Astrocyte (in vitro differentiated cells and primary cell): ENCODE measurements around the gene PLEKHG4. TPM values are rescaled to one million over a fixed set of nuclear protein-coding genes. Genes with fewer than 3 reads are reported as not detected.

ENCODE experiments used
- DNase-seq: peaks from one replicate; pipeline ENCODE4 v3.0.0-alpha.2; 2010; ENCODE audit warnings: low read depth
- FAIRE-seq: peaks from 2 replicates; lab custom pipeline; 2011; peaks lifted over from hg19 to GRCh38; lab: Jason Lieb, UNC
- H2AFZ ChIP-seq: 2 replicates; pipeline ENCODE4 v1.6.0; 2012; ENCODE audit warnings: low read depth, low read length, inconsistent platforms
- H3K27ac ChIP-seq: 2 replicates; pipeline ENCODE4 v1.5.1; 2011; ENCODE audit warnings: low read depth, low read length, inconsistent platforms
- H3K27me3 ChIP-seq: 2 replicates; pipeline ENCODE4 v1.6.0; 2011; ENCODE audit warnings: low read length, inconsistent platforms; ENCODE audit not compliant: insufficient read depth
- H3K36me3 ChIP-seq: 2 replicates; pipeline ENCODE4 v1.5.1; 2011; ENCODE audit warnings: low read length, inconsistent platforms; ENCODE audit not compliant: insufficient read depth
- H3K4me1 ChIP-seq: 2 replicates; pipeline ENCODE4 v1.5.1; 2011; ENCODE audit warnings: low read length, inconsistent platforms; ENCODE audit not compliant: insufficient read depth
- H3K4me2 ChIP-seq: 2 replicates; pipeline ENCODE4 v1.6.0; 2012; ENCODE audit warnings: low read length, inconsistent platforms
- H3K4me3 ChIP-seq: 2 replicates; pipeline ENCODE4 v1.5.1; 2011; ENCODE audit warnings: low read depth, mild to moderate bottlenecking, low read length, inconsistent platforms; ENCODE audit not compliant: insufficient read depth
- H3K79me2 ChIP-seq: 2 replicates; pipeline ENCODE4 v1.6.0; 2012; ENCODE audit warnings: mild to moderate bottlenecking, low read length, inconsistent platforms; ENCODE audit not compliant: insufficient read depth
- H3K9ac ChIP-seq: 2 replicates; pipeline ENCODE4 v1.6.0; 2012; ENCODE audit warnings: mild to moderate bottlenecking, low read length, inconsistent platforms
- H3K9me3 ChIP-seq: 2 replicates; pipeline ENCODE4 v1.5.1; 2012; ENCODE audit warnings: low read depth, mild to moderate bottlenecking, low read length, inconsistent platforms; ENCODE audit not compliant: insufficient read depth
- H4K20me1 ChIP-seq: 2 replicates; pipeline ENCODE4 v1.6.0; 2012; ENCODE audit warnings: low read length, inconsistent platforms; ENCODE audit not compliant: insufficient read depth
- H3K27ac Mint-ChIP-seq: one replicate; pipeline ENCODE4 v1.8.0; 2021; ENCODE audit warnings: mild to moderate bottlenecking, mixed read lengths; ENCODE audit not compliant: unreplicated experiment
- H3K27me3 Mint-ChIP-seq: one replicate; pipeline ENCODE4 v1.8.0; 2021; ENCODE audit warnings: low read depth, mixed read lengths; ENCODE audit not compliant: unreplicated experiment
- H3K36me3 Mint-ChIP-seq: one replicate; pipeline ENCODE4 v1.8.0; 2021; ENCODE audit warnings: low read depth, mixed read lengths; ENCODE audit not compliant: unreplicated experiment
- H3K4me1 Mint-ChIP-seq: one replicate; pipeline ENCODE4 v1.8.0; 2021; ENCODE audit warnings: low read depth, mixed read lengths; ENCODE audit not compliant: unreplicated experiment
- H3K4me3 Mint-ChIP-seq: one replicate; pipeline ENCODE4 v1.8.0; 2021; ENCODE audit warnings: mild to moderate bottlenecking, moderate library complexity, mixed read lengths; ENCODE audit not compliant: unreplicated experiment
- H3K9me3 Mint-ChIP-seq: one replicate; pipeline ENCODE4 v1.8.0; 2021; ENCODE audit warnings: mild to moderate bottlenecking, mixed read lengths; ENCODE audit not compliant: unreplicated experiment
- CTCF ChIP-seq: IDR thresholded peaks from 2 replicates; pipeline ENCODE4 v1.5.1; 2011; ENCODE audit warnings: low read depth, mild to moderate bottlenecking, inconsistent platforms, low read length, moderate library complexity; ENCODE audit not compliant: insufficient read depth
- EZH2 ChIP-seq: IDR thresholded peaks from 2 replicates; pipeline ENCODE4 v1.6.1; 2012; ENCODE audit warnings: mild to moderate bottlenecking, low read length, inconsistent platforms; ENCODE audit not compliant: insufficient read depth
- total RNA-seq: library from RNA; stranded (reverse); gene quantifications from 2 replicates; pipeline ENCODE4 v1.2.1, GENCODE V29; 2021

The PLEKHG4 gene
- total RNA-seq, 1 donor from 2014 or later: 2.4 TPM

GRCh38 chr16:67247192-67248072 is 31.9 kb upstream of the PLEKHG4 start, which contains the start of gene FHOD1:
TSS of gene FHOD1 (minus strand) at chr16:67247481. CDS start at chr16:67247410, 71 bp downstream.
- peak within 1 kb of the TSS; percentile 64 for H3K27ac Mint-ChIP-seq
- no peak for FAIRE-seq
- no peaks in the 10 kb centered on the region for H3K36me3 ChIP-seq
- peak within 1 kb of the TSS; percentile 72 for H3K27ac ChIP-seq
- H3K4me1 ChIP-seq: peaks cover 50% of the 10 kb centered on the region
- H3K9ac ChIP-seq: peak within 1 kb of the TSS; percentile 82
- H3K27me3 ChIP-seq: no peaks in the 10 kb centered on the region
- peaks cover 29% of the 10 kb centered on the region for H3K4me1 Mint-ChIP-seq
- H3K9me3 ChIP-seq: no peaks in the 10 kb centered on the region
- no peaks in the 10 kb centered on the region for H4K20me1 ChIP-seq
- H3K4me3 ChIP-seq: peak within 1 kb of the TSS; percentile 74
- H3K79me2 ChIP-seq: peaks cover 35% of the 10 kb centered on the region
- no peaks in the 10 kb centered on the region for H3K9me3 Mint-ChIP-seq
- peak within 1 kb of the TSS; percentile 77 for H2AFZ ChIP-seq
- peaks cover 16% of the 10 kb centered on the region for H3K27me3 Mint-ChIP-seq
- H3K36me3 Mint-ChIP-seq: no peaks in the 10 kb centered on the region
- DNase-seq: peak; percentile 81
- H3K4me2 ChIP-seq: peak within 1 kb of the TSS; percentile 95
- no peak for TF ChIP-seq CTCF
- TF ChIP-seq EZH2: no peak
- H3K4me3 Mint-ChIP-seq: peak within 1 kb of the TSS; percentile 89

GRCh38 chr16:67248073-67248400 is 31.3 kb upstream of the PLEKHG4 start:
- no peaks in the 10 kb centered on the region for H3K9me3 Mint-ChIP-seq
- no peaks in the 10 kb centered on the region for H3K27me3 ChIP-seq
- no peaks in the 10 kb centered on the region for H4K20me1 ChIP-seq
- TF ChIP-seq EZH2 (no peak), CTCF (no peak)
- no peak for DNase-seq
- peak overlapping the region; percentile 63 for H3K4me3 ChIP-seq
- H3K4me3 Mint-ChIP-seq: peak overlapping the region; percentile 89
- peaks cover 27% of the 10 kb centered on the region for H3K4me1 Mint-ChIP-seq
- peak overlapping the region; percentile 95 for H3K4me2 ChIP-seq
- H3K27ac ChIP-seq: peak overlapping the region; percentile 20
- no peaks in the 10 kb centered on the region for H3K36me3 Mint-ChIP-seq
- H3K27me3 Mint-ChIP-seq: peaks cover 16% of the 10 kb centered on the region
- H3K4me1 ChIP-seq: peaks cover 48% of the 10 kb centered on the region
- H3K36me3 ChIP-seq: no peaks in the 10 kb centered on the region
- FAIRE-seq: no peak
- H3K9me3 ChIP-seq: no peaks in the 10 kb centered on the region
- H3K9ac ChIP-seq: peak overlapping the region; percentile 78
- H3K79me2 ChIP-seq: peaks cover 30% of the 10 kb centered on the region
- peak overlapping the region; percentile 64 for H3K27ac Mint-ChIP-seq
- peak overlapping the region; percentile 77 for H2AFZ ChIP-seq
